Neural crest cell (in vitro differentiated cells): ENCODE measurements around the gene XPO6. TPM values are rescaled to one million over a fixed set of nuclear protein-coding genes. Genes with fewer than 3 reads are reported as not detected.
A peak's percentile ranks its signal among the peaks of the same experiment; 100 is the strongest.

Source experiments
- DNase-seq: peaks from one replicate; pipeline ENCODE4 v3.0.0; 2021; ENCODE audit warnings: low read depth, mixed read lengths, low spot score
- H3K27ac Mint-ChIP-seq: one replicate; pipeline ENCODE4 v1.8.0; 2021; ENCODE audit warnings: mild to moderate bottlenecking, mixed read lengths; ENCODE audit not compliant: unreplicated experiment
- H3K27me3 Mint-ChIP-seq: 2 replicates; pipeline ENCODE4 v1.8.0; 2021; ENCODE audit warnings: low read depth, mild to moderate bottlenecking, mixed read lengths
- H3K36me3 Mint-ChIP-seq: 2 replicates; pipeline ENCODE4 v1.8.0; 2021; ENCODE audit warnings: low read depth, mild to moderate bottlenecking, mixed read lengths
- H3K4me1 Mint-ChIP-seq: 2 replicates; pipeline ENCODE4 v1.8.0; 2021; ENCODE audit warnings: mixed read lengths
- H3K4me3 Mint-ChIP-seq: one replicate; pipeline ENCODE4 v1.8.0; 2021; ENCODE audit warnings: mild to moderate bottlenecking, mixed read lengths
- H3K9me3 Mint-ChIP-seq: 2 replicates; pipeline ENCODE4 v1.8.0; 2021; ENCODE audit warnings: mixed read lengths
- CTCF ChIP-seq: fragments of 200-600 bp; sonication (generic); conservative IDR thresholded peaks from 2 replicates; pipeline ENCODE4 v1.5.0; 2021; ENCODE audit warnings: antibody characterized with exemption, mild to moderate bottlenecking
- long read RNA-seq: library from polyadenylated mRNA; unstranded; transcript quantifications from one replicate; pipeline ENCODE4 v2.0.0, GENCODE V29; 2020
- total RNA-seq: library from RNA; stranded (reverse); gene quantifications from 2 replicates; pipeline ENCODE4 v1.2.1, GENCODE V29; 2021

XPO6 gene
- total RNA-seq, result 146 and 148 TPM in 2 replicates
- long read RNA-seq, full-length matches to known transcripts, result 1 of 35 reads
- long read RNA-seq, partial matches to known transcripts, result 27 of 35 reads
- long read RNA-seq, other reads (novel, unspliced or antisense), result 7 of 35 reads

GRCh38 chr16:28211758-28212531, at the start of gene XPO6:
XPO6 (minus strand) TSS chr16:28211965; CDS start chr16:28211368, 597 bp downstream.
- Mint-ChIP-seq H3K4me3 (peak within 1 kb of the TSS; percentile 83), H3K36me3 (peaks cover 3% of the 10 kb centered on the region), H3K9me3 (peaks cover 2% of the 10 kb centered on the region), H3K27ac (peak within 1 kb of the TSS; percentile 98), H3K27me3 (no peaks in the 10 kb centered on the region), H3K4me1 (peaks cover 24% of the 10 kb centered on the region)
- DNase-seq, result peak; percentile 100
- no peak for TF ChIP-seq CTCF

- peaks cover 21% of the 10 kb centered on the region for H3K27me3 Mint-ChIP-seq
- peaks cover 6% of the 10 kb centered on the region for H3K4me1 Mint-ChIP-seq
- no peak overlapping the region for H3K27ac Mint-ChIP-seq
- no peaks in the 10 kb centered on the region for H3K36me3 Mint-ChIP-seq
- no peaks in the 10 kb centered on the region for H3K9me3 Mint-ChIP-seq
- H3K4me3 Mint-ChIP-seq, result no peak overlapping the region
- no peak for TF ChIP-seq CTCF
- DNase-seq, result no peak
These were observed 48.4 kb upstream of the XPO6 start for GRCh38 chr16:28260193-28260592.

GRCh38 chr16:28259781-28260150, 48.0 kb upstream of the XPO6 start:
- no peak overlapping the region for H3K4me3 Mint-ChIP-seq
- no peak overlapping the region for H3K27ac Mint-ChIP-seq
- peaks cover 6% of the 10 kb centered on the region for H3K4me1 Mint-ChIP-seq
- DNase-seq, result no peak
- no peaks in the 10 kb centered on the region for H3K9me3 Mint-ChIP-seq
- TF ChIP-seq CTCF, result no peak
- H3K27me3 Mint-ChIP-seq, result peaks cover 20% of the 10 kb centered on the region
- no peaks in the 10 kb centered on the region for H3K36me3 Mint-ChIP-seq

GRCh38 chr16:28259091-28259780, 47.5 kb upstream of the XPO6 start:
- TF ChIP-seq CTCF, result no peak
- H3K27ac Mint-ChIP-seq, result no peak overlapping the region

GRCh38 chr16:28258567-28258966, 46.8 kb upstream of the XPO6 start:
- no peaks in the 10 kb centered on the region for H3K9me3 Mint-ChIP-seq
- no peak for TF ChIP-seq CTCF
- DNase-seq, result no peak
- peaks cover 13% of the 10 kb centered on the region for H3K27me3 Mint-ChIP-seq
- no peak overlapping the region for H3K4me3 Mint-ChIP-seq
- H3K36me3 Mint-ChIP-seq, result no peaks in the 10 kb centered on the region
- peaks cover 6% of the 10 kb centered on the region for H3K4me1 Mint-ChIP-seq
- no peak overlapping the region for H3K27ac Mint-ChIP-seq

More at GRCh38 chr16:28259091-28259780, 47.5 kb upstream of the XPO6 start:
- no peak for DNase-seq
- Mint-ChIP-seq H3K36me3 (no peaks in the 10 kb centered on the region), H3K9me3 (no peaks in the 10 kb centered on the region), H3K4me3 (no peak overlapping the region), H3K27me3 (peaks cover 17% of the 10 kb centered on the region), H3K4me1 (peaks cover 6% of the 10 kb centered on the region)
